ENCODE data around the gene ZMIZ1.

The ZMIZ1 gene

DNA sequence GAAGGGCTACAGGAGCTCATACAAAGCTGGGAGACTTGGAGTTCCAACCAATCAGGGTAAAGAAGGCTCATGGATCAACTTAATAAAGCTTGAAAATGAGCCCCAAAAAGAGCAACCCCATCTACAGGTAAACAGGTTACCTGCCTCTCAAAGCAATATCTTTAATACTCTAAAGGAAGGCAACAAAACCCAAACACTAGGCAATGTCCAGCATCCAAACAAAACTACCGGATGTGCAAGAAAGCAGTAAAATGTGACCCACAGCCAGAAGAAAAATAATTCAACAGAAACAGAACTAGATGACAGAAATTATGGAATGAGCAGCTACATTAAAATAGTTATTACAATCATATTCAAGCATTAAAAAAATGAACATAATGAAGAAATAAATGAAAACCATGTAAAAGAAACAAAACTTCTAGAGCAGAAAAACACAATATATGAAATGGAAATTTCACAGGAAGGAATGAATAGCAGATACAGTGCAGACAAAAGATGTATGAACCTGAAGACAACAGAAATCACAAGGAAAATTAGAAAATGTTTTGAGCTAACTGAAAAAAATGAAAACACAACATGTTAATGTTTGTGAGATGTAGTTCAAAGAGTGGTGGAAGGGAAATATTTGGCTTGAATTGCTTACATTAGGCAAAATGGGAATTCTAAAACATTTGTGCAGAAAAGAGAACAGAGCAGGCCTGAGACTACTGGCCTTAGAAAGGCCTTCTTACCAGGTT, 30.5 kb upstream of the ZMIZ1 start:
- no peak overlapping the region for H3K9ac ChIP-seq (ENCODE audit: low read depth, low read length)
- no peak overlapping the region; the same call in 1 of the 2 replicates for H3K4me3 ChIP-seq (ENCODE audit: low read length)
- no peak overlapping the region for H3K27ac ChIP-seq (ENCODE audit: low read length)
- H3K9me3 ChIP-seq (ENCODE audit: insufficient read depth, low read depth, low read length) = no peaks in the 10 kb centered on the region
- no peaks in the 10 kb centered on the region for H3K36me3 ChIP-seq (ENCODE audit: insufficient read depth, low read depth, low read length)
- H3K4me1 ChIP-seq (ENCODE audit: insufficient read depth, low read length) = peaks cover 11% of the 10 kb centered on the region; the same call in 1 of the 2 replicates
- peaks cover 7% of the 10 kb centered on the region; the same call in 1 of the 2 replicates for H3K27me3 ChIP-seq (ENCODE audit: insufficient read depth, low read length)

DNA sequence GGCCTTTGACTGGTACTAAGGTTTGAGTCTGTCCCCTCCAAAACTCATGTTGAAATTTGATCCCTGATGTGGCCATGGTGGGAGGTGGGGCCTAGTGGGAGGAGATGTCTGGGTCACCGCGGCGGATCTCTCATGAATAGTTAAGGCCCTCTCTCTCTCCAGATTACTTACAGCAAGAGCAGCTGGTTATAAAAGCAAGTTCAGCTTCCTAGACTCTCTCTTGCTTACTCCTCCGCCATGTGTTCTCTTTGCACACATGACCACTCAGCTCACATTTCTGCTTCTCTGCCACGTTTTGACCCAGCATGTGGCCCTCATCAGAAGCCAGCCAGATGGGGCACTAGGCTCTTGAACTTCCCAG, 29.9 kb upstream of the ZMIZ1 start:
- peak overlapping the region; percentile 20; the same call in 1 of the 2 replicates for H3K4me3 ChIP-seq (ENCODE audit: low read length)
- H3K27ac ChIP-seq (ENCODE audit: low read length) = no peak overlapping the region
- no peaks in the 10 kb centered on the region for H3K36me3 ChIP-seq (ENCODE audit: insufficient read depth, low read depth, low read length)
- peaks cover 7% of the 10 kb centered on the region; the same call in 1 of the 2 replicates for H3K27me3 ChIP-seq (ENCODE audit: insufficient read depth, low read length)
- H3K4me1 ChIP-seq (ENCODE audit: insufficient read depth, low read length) = peaks cover 11% of the 10 kb centered on the region; the same call in 1 of the 2 replicates
- no peaks in the 10 kb centered on the region for H3K9me3 ChIP-seq (ENCODE audit: insufficient read depth, low read depth, low read length)
- H3K9ac ChIP-seq (ENCODE audit: low read depth, low read length) = no peak overlapping the region

DNA sequence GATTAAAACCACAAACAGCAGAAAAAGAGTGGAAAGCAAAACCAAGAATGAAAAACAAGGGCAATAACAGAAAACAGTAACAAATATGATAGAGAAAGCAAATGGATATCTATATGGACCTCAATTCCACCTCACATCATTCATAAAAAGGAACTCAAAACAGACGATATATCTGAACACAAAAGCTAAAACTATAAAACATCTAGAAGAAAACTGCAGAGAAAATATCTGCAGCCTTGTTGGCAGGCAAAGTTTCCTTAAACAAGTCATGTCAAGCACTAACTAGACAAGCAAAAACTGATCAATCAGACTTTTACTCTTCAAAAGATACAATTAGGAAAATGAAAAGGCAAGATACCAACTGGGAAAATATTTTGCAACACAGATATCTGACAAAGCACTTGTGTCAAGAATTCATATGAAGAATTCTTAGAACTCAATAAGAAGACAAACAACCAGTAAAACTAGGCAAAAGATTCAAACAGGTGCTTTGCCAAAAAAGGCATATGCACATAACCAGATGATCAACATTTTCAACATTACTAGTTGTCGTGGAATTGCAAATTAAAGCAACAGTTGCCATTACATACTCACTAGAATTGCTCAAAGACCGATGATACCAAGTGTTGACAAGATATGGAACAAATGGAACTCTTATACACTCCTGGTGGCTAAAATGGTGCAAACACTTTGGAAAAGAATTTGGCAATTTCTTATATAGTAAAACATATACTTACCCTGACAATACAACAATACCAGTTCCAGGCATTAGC, 25.9 kb upstream of the ZMIZ1 start:
- no peak overlapping the region for H3K27ac ChIP-seq (ENCODE audit: low read length)
- H3K9ac ChIP-seq (ENCODE audit: low read depth, low read length) = no peak overlapping the region
- H3K27me3 ChIP-seq (ENCODE audit: insufficient read depth, low read length) = no peaks in the 10 kb centered on the region; the same call in 1 of the 2 replicates
- no peaks in the 10 kb centered on the region for H3K9me3 ChIP-seq (ENCODE audit: insufficient read depth, low read depth, low read length)
- H3K4me3 ChIP-seq (ENCODE audit: low read length) = no peak overlapping the region
- peaks cover 11% of the 10 kb centered on the region; the same call in 1 of the 2 replicates for H3K4me1 ChIP-seq (ENCODE audit: insufficient read depth, low read length)
- H3K36me3 ChIP-seq (ENCODE audit: insufficient read depth, low read depth, low read length) = no peaks in the 10 kb centered on the region

DNA sequence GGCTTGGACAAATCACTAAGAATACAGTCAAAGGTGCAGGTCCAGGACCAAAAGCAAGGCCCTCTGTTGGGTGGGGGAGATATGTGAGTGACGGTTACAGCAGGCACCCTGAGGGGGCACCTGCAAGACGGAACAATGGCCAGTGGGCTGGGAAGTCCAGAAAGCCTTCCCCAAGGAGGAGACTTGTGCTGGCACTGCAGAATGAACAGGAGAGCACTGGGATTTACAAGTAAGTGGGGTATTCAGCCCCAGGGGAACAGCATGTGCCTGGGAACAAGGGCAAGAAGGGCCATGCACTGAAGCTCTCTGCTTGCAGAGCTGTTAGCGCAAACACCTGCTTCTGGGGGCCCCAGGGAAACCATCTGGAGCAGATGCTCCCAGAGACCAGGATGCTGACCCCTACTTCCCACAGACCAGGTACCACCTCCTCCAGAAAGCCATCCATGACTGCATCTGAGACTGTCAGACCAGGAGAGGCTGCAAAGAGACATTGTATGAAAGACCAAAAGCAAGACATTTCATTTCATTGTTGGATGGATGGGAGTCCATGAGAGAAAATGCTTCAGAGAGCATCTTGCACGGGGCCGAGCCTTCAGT, 24.6 kb upstream of the ZMIZ1 start:
- Histone ChIP-seq H3K4me1 (ENCODE audit: insufficient read depth, low read length) (peaks cover 2% of the 10 kb centered on the region; the same call in 1 of the 2 replicates), H3K27me3 (ENCODE audit: insufficient read depth, low read length) (no peaks in the 10 kb centered on the region; the same call in 1 of the 2 replicates), H3K9ac (ENCODE audit: low read depth, low read length) (no peak overlapping the region), H3K4me3 (ENCODE audit: low read length) (no peak overlapping the region), H3K27ac (ENCODE audit: low read length) (no peak overlapping the region), H3K9me3 (ENCODE audit: insufficient read depth, low read depth, low read length) (no peaks in the 10 kb centered on the region), H3K36me3 (ENCODE audit: insufficient read depth, low read depth, low read length) (no peaks in the 10 kb centered on the region)

DNA sequence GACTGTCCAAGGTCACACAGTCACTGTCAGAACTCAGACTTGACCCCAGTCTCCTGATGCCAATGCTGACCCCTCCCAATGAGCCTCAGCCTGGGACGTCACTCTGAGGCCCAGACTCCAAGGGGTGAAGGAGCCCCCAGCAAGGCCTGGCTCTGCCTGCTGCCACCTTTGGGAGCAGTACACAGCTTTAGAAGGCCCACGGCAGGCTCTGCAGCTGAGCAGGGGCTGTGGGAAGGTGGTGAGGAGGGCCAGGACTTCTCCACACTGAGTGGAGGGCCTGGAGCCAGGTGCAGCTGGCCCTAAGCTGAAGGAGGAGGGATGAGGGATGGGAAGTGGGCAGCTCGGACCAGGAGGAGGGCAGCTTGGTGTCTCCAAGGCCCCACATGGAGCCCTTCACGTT, 23.9 kb upstream of the ZMIZ1 start:
- no peak overlapping the region for H3K27ac ChIP-seq (ENCODE audit: low read length)
- H3K9ac ChIP-seq (ENCODE audit: low read depth, low read length) = no peak overlapping the region
- H3K4me3 ChIP-seq (ENCODE audit: low read length) = no peak overlapping the region
- no peaks in the 10 kb centered on the region for H3K36me3 ChIP-seq (ENCODE audit: insufficient read depth, low read depth, low read length)
- H3K4me1 ChIP-seq (ENCODE audit: insufficient read depth, low read length) = no peaks in the 10 kb centered on the region
- H3K27me3 ChIP-seq (ENCODE audit: insufficient read depth, low read length) = no peaks in the 10 kb centered on the region; the same call in 1 of the 2 replicates
- no peaks in the 10 kb centered on the region for H3K9me3 ChIP-seq (ENCODE audit: insufficient read depth, low read depth, low read length)

DNA sequence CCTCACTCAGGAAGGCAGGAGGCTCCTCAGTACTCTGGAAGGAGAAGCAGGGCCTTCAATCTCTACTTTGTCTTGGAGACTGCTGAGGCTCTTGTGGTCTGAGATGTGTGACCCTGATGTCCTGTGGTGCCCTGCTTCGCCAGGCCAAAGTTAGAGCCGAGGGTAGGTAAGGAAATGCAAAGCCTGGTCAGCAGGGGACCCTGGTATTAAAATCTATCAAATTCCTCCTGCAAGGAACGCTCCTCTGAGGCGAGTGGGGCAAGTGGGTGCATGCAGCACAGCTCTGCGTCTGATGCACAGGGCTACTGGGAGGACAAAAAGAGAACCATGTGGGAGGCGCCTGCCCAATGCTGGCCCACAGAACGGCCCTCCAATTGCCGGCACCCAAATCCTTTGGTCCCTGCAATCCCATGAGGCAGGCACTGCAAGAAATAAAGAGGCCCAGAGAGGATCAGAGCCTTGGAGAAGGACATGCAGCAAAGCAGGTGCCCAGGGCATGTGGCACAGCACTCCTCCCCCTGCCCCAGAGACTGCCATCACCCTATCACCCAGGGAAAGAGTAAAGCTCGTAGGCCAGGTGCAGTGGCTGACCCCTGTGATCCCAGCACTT, 23.1 kb upstream of the ZMIZ1 start:
- no peaks in the 10 kb centered on the region for H3K9me3 ChIP-seq (ENCODE audit: insufficient read depth, low read depth, low read length)
- no peaks in the 10 kb centered on the region for H3K36me3 ChIP-seq (ENCODE audit: insufficient read depth, low read depth, low read length)

DNA sequence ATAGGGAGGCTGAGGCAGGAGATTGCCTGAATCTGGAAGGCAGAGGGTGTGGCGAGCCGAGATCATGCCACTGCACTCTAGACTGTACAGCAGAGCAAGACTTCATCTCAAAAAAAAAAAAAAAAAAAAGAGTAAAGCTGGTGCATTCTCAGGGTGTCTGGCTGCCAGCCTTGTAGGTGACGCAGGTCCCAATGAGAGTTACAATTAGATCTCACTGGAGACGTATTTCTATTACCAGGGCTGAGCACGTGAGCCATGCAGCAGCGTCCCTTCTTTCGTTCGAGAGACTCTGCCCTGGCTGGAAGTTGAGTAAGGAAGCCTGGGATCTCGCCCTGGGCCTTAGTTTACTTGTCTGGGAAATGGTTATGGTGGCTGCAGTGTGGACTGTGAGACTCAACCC, 22.4 kb upstream of the ZMIZ1 start:
- no peak overlapping the region for H3K27ac ChIP-seq (ENCODE audit: low read length)
- H3K9me3 ChIP-seq (ENCODE audit: insufficient read depth, low read depth, low read length) = no peaks in the 10 kb centered on the region
- no peaks in the 10 kb centered on the region; the same call in 1 of the 2 replicates for H3K27me3 ChIP-seq (ENCODE audit: insufficient read depth, low read length)
- H3K4me3 ChIP-seq (ENCODE audit: low read length) = no peak overlapping the region
- peaks cover 4% of the 10 kb centered on the region; the same call in 1 of the 2 replicates for H3K4me1 ChIP-seq (ENCODE audit: insufficient read depth, low read length)
- H3K36me3 ChIP-seq (ENCODE audit: insufficient read depth, low read depth, low read length) = no peaks in the 10 kb centered on the region
- H3K9ac ChIP-seq (ENCODE audit: low read depth, low read length) = no peak overlapping the region

More for the DNA sequence above, 23.1 kb upstream of the ZMIZ1 start:
- no peak overlapping the region for H3K27ac ChIP-seq (ENCODE audit: low read length)
- H3K4me1 ChIP-seq (ENCODE audit: insufficient read depth, low read length) = peaks cover under 1% of the 10 kb centered on the region; the same call in 1 of the 2 replicates
- no peaks in the 10 kb centered on the region; the same call in 1 of the 2 replicates for H3K27me3 ChIP-seq (ENCODE audit: insufficient read depth, low read length)
- no peak overlapping the region for H3K4me3 ChIP-seq (ENCODE audit: low read length)
- H3K9ac ChIP-seq (ENCODE audit: low read depth, low read length) = no peak overlapping the region

DNA sequence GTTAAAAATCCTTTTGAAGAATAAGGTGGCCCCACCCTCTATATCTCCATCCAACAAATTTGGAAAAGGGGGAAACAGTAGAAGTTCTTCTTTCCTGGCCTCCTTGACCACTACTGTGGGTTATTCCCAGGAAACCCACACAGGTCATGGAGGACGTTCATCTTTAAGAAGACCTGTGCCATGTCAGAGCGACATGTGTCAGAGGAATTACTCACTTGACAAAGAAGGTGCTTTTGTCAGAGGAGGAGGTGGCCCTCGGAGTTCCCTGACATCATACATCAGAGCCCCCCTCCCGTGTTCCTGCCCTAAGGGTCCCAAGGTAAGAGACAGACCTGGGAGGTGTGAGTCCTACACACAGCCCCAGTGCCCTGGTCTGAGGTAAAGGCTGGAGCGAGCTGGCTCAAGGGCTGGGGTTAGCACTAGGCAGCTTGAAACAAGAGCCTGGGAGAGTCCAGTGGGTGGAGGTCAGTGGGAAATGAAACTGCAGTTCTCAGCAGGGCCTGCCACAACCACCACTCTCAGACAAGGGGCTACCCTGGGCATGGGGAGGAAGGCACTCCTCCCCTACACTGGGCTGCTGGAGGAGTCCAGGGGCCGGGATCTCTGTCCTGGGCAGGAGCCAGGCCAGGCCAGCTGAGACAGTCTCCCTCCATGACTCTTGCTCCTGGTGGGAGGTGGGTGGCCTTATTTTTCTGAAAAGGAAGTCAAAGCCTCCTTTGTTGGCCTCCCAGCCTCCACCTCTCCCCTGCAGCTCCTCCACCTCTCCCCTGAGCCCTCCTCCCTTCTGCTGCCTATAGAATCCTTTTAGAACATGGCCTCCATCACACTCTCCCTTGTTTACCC, 21.8 kb upstream of the ZMIZ1 start:
- Histone ChIP-seq H3K9ac (ENCODE audit: low read depth, low read length) (no peak overlapping the region), H3K27ac (ENCODE audit: low read length) (no peak overlapping the region), H3K4me3 (ENCODE audit: low read length) (no peak overlapping the region), H3K27me3 (ENCODE audit: insufficient read depth, low read length) (no peaks in the 10 kb centered on the region; the same call in 1 of the 2 replicates), H3K4me1 (ENCODE audit: insufficient read depth, low read length) (peaks cover 4% of the 10 kb centered on the region; the same call in 1 of the 2 replicates), H3K36me3 (ENCODE audit: insufficient read depth, low read depth, low read length) (no peaks in the 10 kb centered on the region), H3K9me3 (ENCODE audit: insufficient read depth, low read depth, low read length) (no peaks in the 10 kb centered on the region)

DNA sequence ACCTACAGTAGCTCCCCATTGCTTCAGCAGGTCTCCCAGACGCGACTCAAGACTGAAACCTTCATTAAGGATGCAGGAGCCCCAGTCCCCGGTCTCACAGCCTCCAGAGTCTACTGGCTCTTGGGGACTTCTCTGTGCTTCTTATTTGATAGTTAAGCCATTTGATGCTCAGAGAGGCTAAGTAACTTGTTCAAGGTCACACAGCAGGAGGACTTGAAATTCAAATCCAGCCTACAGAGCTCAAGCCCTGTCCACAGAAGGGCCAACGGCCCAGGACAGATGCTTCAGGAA, 21.2 kb upstream of the ZMIZ1 start:
- no peak overlapping the region for H3K27ac ChIP-seq (ENCODE audit: low read length)
- no peak overlapping the region for H3K4me3 ChIP-seq (ENCODE audit: low read length)
- no peaks in the 10 kb centered on the region for H3K36me3 ChIP-seq (ENCODE audit: insufficient read depth, low read depth, low read length)
- peaks cover 10% of the 10 kb centered on the region; the same call in 1 of the 2 replicates for H3K4me1 ChIP-seq (ENCODE audit: insufficient read depth, low read length)
- H3K9ac ChIP-seq (ENCODE audit: low read depth, low read length) = no peak overlapping the region
- no peaks in the 10 kb centered on the region; the same call in 1 of the 2 replicates for H3K27me3 ChIP-seq (ENCODE audit: insufficient read depth, low read length)
- no peaks in the 10 kb centered on the region for H3K9me3 ChIP-seq (ENCODE audit: insufficient read depth, low read depth, low read length)

DNA sequence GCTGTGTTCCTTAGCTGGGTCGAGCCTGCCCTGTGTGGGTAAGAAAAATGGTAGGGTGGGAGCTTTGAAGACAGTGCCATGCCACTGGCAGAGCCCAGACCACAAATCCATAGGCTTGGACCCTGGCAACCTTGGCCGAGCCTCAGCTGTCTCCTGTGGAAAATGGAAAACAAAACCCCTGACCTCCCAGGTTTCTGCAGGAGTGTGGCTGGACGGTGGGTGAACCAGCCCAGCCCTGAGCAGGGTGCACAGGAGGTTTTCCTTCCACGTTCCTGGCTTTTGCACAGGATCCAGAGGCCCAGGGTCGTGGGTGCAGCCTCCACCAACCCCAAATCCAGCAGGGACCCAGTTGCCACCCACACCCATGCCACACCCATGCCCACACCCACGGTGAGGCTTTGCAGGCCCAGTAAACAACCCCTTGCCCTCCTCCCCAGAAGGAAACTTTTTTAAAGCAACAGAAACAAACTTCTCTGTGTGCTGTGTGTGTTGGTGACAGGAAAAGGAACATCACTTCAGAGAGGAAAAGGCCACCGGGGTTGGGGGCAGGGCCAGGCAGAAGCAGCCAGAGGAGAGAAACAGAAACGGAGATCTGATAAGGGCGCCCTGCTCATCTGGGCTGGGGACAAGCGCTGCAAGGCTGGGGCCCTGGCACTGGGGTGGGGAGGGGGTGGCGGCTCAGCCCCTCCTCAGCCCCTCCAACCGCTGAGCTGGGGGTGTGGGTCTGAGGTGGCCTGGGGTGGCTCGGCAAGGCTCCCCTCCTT, 20.7 kb upstream of the ZMIZ1 start:
- H3K27me3 ChIP-seq (ENCODE audit: insufficient read depth, low read length) = no peaks in the 10 kb centered on the region; the same call in 1 of the 2 replicates
- no peaks in the 10 kb centered on the region for H3K9me3 ChIP-seq (ENCODE audit: insufficient read depth, low read depth, low read length)
- H3K9ac ChIP-seq (ENCODE audit: low read depth, low read length) = no peak overlapping the region
- H3K27ac ChIP-seq (ENCODE audit: low read length) = no peak overlapping the region
- no peak overlapping the region for H3K4me3 ChIP-seq (ENCODE audit: low read length)
- H3K36me3 ChIP-seq (ENCODE audit: insufficient read depth, low read depth, low read length) = no peaks in the 10 kb centered on the region
- peaks cover 10% of the 10 kb centered on the region; the same call in 1 of the 2 replicates for H3K4me1 ChIP-seq (ENCODE audit: insufficient read depth, low read length)

All from iPS-20b (cell line).